WTC11 (cell line): Measurements from ENCODE around the gene XAB2. TPM values are rescaled to one million over a fixed set of nuclear protein-coding genes. Genes with fewer than 3 reads are reported as not detected.
"Not testable (repeated sequence)": the region's sequence is repeated elsewhere in the genome, so short reads cannot be mapped to it uniquely, and the experiment has no call there.

Source experiments
- ATAC-seq: fragments of 200-7000 bp; cut with Tn5 transposase; 2 replicates; pipeline ENCODE4 v1.10.0; 2021; ENCODE audit warnings: mild to moderate bottlenecking, moderate library complexity
- CTCF ChIA-PET: fragments of 300-600 bp; sonication (Branson Sonifier 250); formaldehyde crosslinking; loops from one replicate; lab custom pipeline; 2021; ENCODE audit warnings: antibody characterized with exemption; lab: Charles Lee
- POLR2A ChIA-PET: fragments of 350-600 bp; sonication (Branson Sonifier 250); formaldehyde crosslinking; loops from one replicate; lab custom pipeline; 2021; ENCODE audit warnings: antibody characterized with exemption; lab: Charles Lee
- DNase-seq: peaks from one replicate; pipeline ENCODE4 v3.0.0; 2021; ENCODE audit warnings: low spot score
- H3K27ac Mint-ChIP-seq: 2 replicates; pipeline ENCODE4 v1.8.0; 2021; ENCODE audit warnings: mixed read lengths
- H3K27me3 Mint-ChIP-seq: 2 replicates; pipeline ENCODE4 v1.8.0; 2021; ENCODE audit warnings: low read depth, mild to moderate bottlenecking, moderate library complexity, mixed read lengths
- H3K36me3 Mint-ChIP-seq: 2 replicates; pipeline ENCODE4 v1.8.0; 2021; ENCODE audit warnings: mixed read lengths
- H3K4me1 Mint-ChIP-seq: 2 replicates; pipeline ENCODE4 v1.8.0; 2022; ENCODE audit warnings: mixed read lengths
- H3K4me3 Mint-ChIP-seq: 2 replicates; pipeline ENCODE4 v1.8.0; 2021; ENCODE audit warnings: mild to moderate bottlenecking, moderate library complexity, mixed read lengths
- H3K9me3 Mint-ChIP-seq: 2 replicates; pipeline ENCODE4 v1.8.0; 2021; ENCODE audit warnings: mixed read lengths
- EMX1 ChIP-seq: fragments of 250-450 bp; sonication (Bioruptor Pico); IDR thresholded peaks from 2 replicates; pipeline ENCODE4 v1.8.0; 2021; ENCODE audit warnings: mild to moderate bottlenecking
- FOXK1 ChIP-seq: sonication (generic); formaldehyde crosslinking; IDR thresholded peaks from 2 replicates; pipeline ENCODE4 v1.8.0; 2022; ENCODE audit warnings: mild to moderate bottlenecking, moderate library complexity, missing genetic modification reagents
- FOXP1 ChIP-seq: sonication (generic); formaldehyde crosslinking; IDR thresholded peaks from 2 replicates; pipeline ENCODE4 v1.8.0; 2022; ENCODE audit warnings: missing genetic modification reagents, mild to moderate bottlenecking, moderate library complexity, borderline replicate concordance
- IRF1 ChIP-seq: sonication (generic); formaldehyde crosslinking; IDR thresholded peaks from 2 replicates; pipeline ENCODE4 v1.8.0; 2023; ENCODE audit warnings: missing genetic modification reagents
- JAZF1 ChIP-seq: fragments of 250-450 bp; sonication (Bioruptor Pico); IDR thresholded peaks from 2 replicates; pipeline ENCODE4 v1.9.0; 2021; ENCODE audit warnings: moderate library complexity, mild to moderate bottlenecking, inconsistent platforms
- MYBL2 ChIP-seq: sonication (generic); formaldehyde crosslinking; IDR thresholded peaks from 2 replicates; pipeline ENCODE4 v1.8.1; 2023; ENCODE audit warnings: mild to moderate bottlenecking, moderate library complexity, missing genetic modification reagents
- NFATC4 ChIP-seq: fragments of 250-450 bp; sonication (Bioruptor Pico); IDR thresholded peaks from 2 replicates; pipeline ENCODE4 v1.9.0; 2021; ENCODE audit warnings: mild to moderate bottlenecking
- STAT6 ChIP-seq: sonication (generic); formaldehyde crosslinking; conservative IDR thresholded peaks from 2 replicates; pipeline ENCODE4 v1.8.1; 2023; ENCODE audit warnings: mild to moderate bottlenecking, low read depth, missing genetic modification reagents, moderate library complexity
- TP53 ChIP-seq: sonication (generic); formaldehyde crosslinking; IDR thresholded peaks from 2 replicates; pipeline ENCODE4 v1.8.1; 2023; ENCODE audit warnings: mild to moderate bottlenecking, missing genetic modification reagents
- ZBTB21 ChIP-seq: sonication (generic); formaldehyde crosslinking; IDR thresholded peaks from 2 replicates; pipeline ENCODE4 v1.8.1; 2023; ENCODE audit warnings: mild to moderate bottlenecking, missing genetic modification reagents, borderline replicate concordance
- ZMAT4 ChIP-seq: fragments of 250-450 bp; sonication (Bioruptor Pico); IDR thresholded peaks from 2 replicates; pipeline ENCODE4 v1.9.0; 2021; ENCODE audit warnings: mild to moderate bottlenecking
- ZNF121 ChIP-seq: sonication (generic); formaldehyde crosslinking; IDR thresholded peaks from 2 replicates; pipeline ENCODE4 v1.8.0; 2023; ENCODE audit warnings: missing genetic modification reagents
- ZNF232 ChIP-seq: sonication (generic); formaldehyde crosslinking; IDR thresholded peaks from 2 replicates; pipeline ENCODE4 v1.8.0; 2022; ENCODE audit warnings: mild to moderate bottlenecking, missing genetic modification reagents
- ZNF263 ChIP-seq: sonication (generic); formaldehyde crosslinking; IDR thresholded peaks from 2 replicates; pipeline ENCODE4 v1.8.1; 2022; ENCODE audit warnings: low read depth, mild to moderate bottlenecking, moderate library complexity, missing genetic modification reagents
- ZNF281 ChIP-seq: sonication (generic); formaldehyde crosslinking; IDR thresholded peaks from 2 replicates; pipeline ENCODE4 v1.8.0; 2023; ENCODE audit warnings: mild to moderate bottlenecking, missing genetic modification reagents
- ZNF416 ChIP-seq: fragments of 250-450 bp; sonication (Bioruptor Pico); IDR thresholded peaks from 2 replicates; pipeline ENCODE4 v1.9.0; 2021; ENCODE audit warnings: mild to moderate bottlenecking, inconsistent platforms
- total RNA-seq: library from RNA; stranded (reverse); gene quantifications from 3 replicates; pipeline ENCODE4 v1.2.3, GENCODE V29; 2021

XAB2 gene
- total RNA-seq, 1 experiment from 2014 or later, result 65.7 TPM

- TF ChIP-seq NFATC4 (CRISPR knock-in tag) (no peak), ZBTB21 (CRISPR knock-in tag) (no peak)
- no peak; the same call in 1 of the 2 replicates for ATAC-seq
- CTCF ChIA-PET, result interaction anchor here (12.1 kb wide), 1 partner anchor 14 kb away, joined by 73 read pairs; no protein-coding TSS in a partner anchor
- Mint-ChIP-seq H3K27me3 (peaks cover 24% of the 10 kb centered on the region), H3K4me3 (no peak overlapping the region), H3K4me1 (no peaks in the 10 kb centered on the region), H3K27ac (no peak overlapping the region), H3K9me3 (no peaks in the 10 kb centered on the region), H3K36me3 (no peaks in the 10 kb centered on the region)
- no peak for DNase-seq
- POLR2A ChIA-PET, result no interaction called here
These were observed 46.9 kb downstream of the XAB2 start for GRCh38 chr19:7582446-7582845.

GRCh38 chr19:7579182-7579581 is 50.2 kb downstream of the XAB2 start:
- no peak overlapping the region for H3K27ac Mint-ChIP-seq
- no peak for TF ChIP-seq ZNF281
- TF ChIP-seq FOXK1 (CRISPR knock-in tag), result no peak
- TF ChIP-seq ZMAT4, result no peak
- TF ChIP-seq ZNF121 (CRISPR knock-in tag), result no peak
- TF ChIP-seq EMX1 (CRISPR knock-in tag), result no peak
- no peak for TF ChIP-seq JAZF1 (CRISPR knock-in tag)
- TF ChIP-seq STAT6 (CRISPR knock-in tag), result no peak
- no peak for TF ChIP-seq ZNF263 (CRISPR knock-in tag)
- no peak for TF ChIP-seq MYBL2
- TF ChIP-seq NFATC4 (CRISPR knock-in tag), result no peak
- POLR2A ChIA-PET, result no interaction called here
- H3K27me3 Mint-ChIP-seq, result peaks cover 27% of the 10 kb centered on the region
- DNase-seq (no peak), ATAC-seq (no peak)
- no peak overlapping the region for H3K4me3 Mint-ChIP-seq
- CTCF ChIA-PET, result interaction anchor here (1.0 to 12.1 kb wide), 2 partner anchors 11 to 101 kb away, joined by 4 to 73 read pairs; partner anchors contain the start of gene TRAPPC5
- no peaks in the 10 kb centered on the region for H3K9me3 Mint-ChIP-seq
- H3K4me1 Mint-ChIP-seq, result no peaks in the 10 kb centered on the region
- H3K36me3 Mint-ChIP-seq, result no peaks in the 10 kb centered on the region

- CTCF ChIA-PET, result interaction anchor here (1.2 to 12.1 kb wide), 2 partner anchors 10 to 103 kb away, joined by 3 to 73 read pairs; partner anchors contain the start of gene TRAPPC5
- H3K4me3 Mint-ChIP-seq, result no peak overlapping the region
These were observed 51.2 kb downstream of the XAB2 start for GRCh38 chr19:7578127-7578526.

GRCh38 chr19:7577422-7577821 is 51.9 kb downstream of the XAB2 start:
- CTCF ChIA-PET, result interaction anchor here (1.2 to 12.1 kb wide), 2 partner anchors 9 to 103 kb away, joined by 3 to 73 read pairs; partner anchors contain the start of gene TRAPPC5

More at GRCh38 chr19:7578127-7578526, 51.2 kb downstream of the XAB2 start:
- DNase-seq, result no peak
- Mint-ChIP-seq H3K9me3 (no peaks in the 10 kb centered on the region), H3K4me1 (no peaks in the 10 kb centered on the region), H3K36me3 (no peaks in the 10 kb centered on the region), H3K27ac (no peak overlapping the region), H3K27me3 (peaks cover 25% of the 10 kb centered on the region)
- no peak for ATAC-seq
- POLR2A ChIA-PET, result no interaction called here
- TF ChIP-seq NFATC4 (CRISPR knock-in tag) (no peak), IRF1 (CRISPR knock-in tag) (no peak), TP53 (no peak), ZNF416 (CRISPR knock-in tag) (no peak), FOXP1 (CRISPR knock-in tag) (no peak), ZNF232 (CRISPR knock-in tag) (no peak)

More at GRCh38 chr19:7577422-7577821, 51.9 kb downstream of the XAB2 start:
- peaks cover 24% of the 10 kb centered on the region for H3K27me3 Mint-ChIP-seq
- H3K4me1 Mint-ChIP-seq, ATAC-seq, H3K36me3 Mint-ChIP-seq, H3K4me3 Mint-ChIP-seq, DNase-seq, H3K9me3 Mint-ChIP-seq, POLR2A ChIA-PET, H3K27ac Mint-ChIP-seq: not testable (repeated sequence)
